Activated T-cell treated with anti-CD3 and anti-CD28 coated beads, Interleukin-2, amount 50 U/mL, for 1 hour (primary cell): Measurements from ENCODE around the gene NUP62CL.
"Not testable (repeated sequence)": the region's sequence is repeated elsewhere in the genome, so short reads cannot be mapped to it uniquely, and the experiment has no call there.

ENCODE experiments used
- DNase-seq: peaks from one replicate; pipeline ENCODE4 v3.0.0-alpha.2; 2020

NUP62CL gene

DNA sequence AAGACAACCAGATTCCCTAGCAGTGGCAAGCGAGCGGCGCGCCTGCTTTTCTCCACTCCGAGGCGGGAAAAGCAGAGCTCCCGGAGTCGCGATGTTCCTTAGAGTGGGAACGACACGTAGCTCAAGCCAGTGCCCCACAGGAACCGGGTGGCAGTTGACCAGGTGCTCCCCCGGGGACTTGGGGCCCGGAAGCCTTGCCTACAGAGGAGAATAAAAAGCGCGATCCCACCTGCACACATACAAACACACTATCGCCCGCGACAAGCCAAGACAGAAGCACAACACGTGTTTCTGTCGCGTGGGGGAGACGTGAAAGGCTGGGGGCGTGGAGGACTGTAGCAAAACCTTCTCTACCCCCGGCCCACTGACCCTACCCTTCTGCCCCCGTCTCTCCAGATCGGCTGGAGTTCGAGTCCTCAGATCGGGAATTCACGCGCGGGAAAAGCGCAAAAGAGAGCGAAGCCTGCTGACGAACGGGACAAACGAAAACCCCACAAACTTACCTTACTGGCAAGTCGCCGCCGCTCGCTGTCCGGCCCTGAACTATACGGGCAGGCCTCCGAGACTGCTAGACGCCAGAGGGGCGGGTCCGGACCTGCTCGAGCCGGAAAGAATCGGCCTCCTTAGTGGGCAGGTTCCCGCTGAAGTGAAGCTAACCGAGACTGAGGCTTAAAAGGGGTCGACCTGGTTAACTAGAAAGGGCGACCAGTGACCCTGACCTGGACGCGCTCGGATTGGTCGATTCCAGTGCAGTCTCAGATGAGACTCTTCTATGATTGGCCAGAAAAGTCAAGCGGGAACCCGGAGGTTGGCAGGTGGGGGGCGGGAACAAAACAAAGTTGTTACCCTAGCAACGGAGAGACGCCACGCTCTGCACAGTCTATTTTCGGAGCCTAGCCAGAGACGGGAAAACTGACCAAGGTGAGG lies at the start of gene NUP62CL, which contains the start of gene DNAAF6:
Gene NUP62CL (minus strand): TSS at position 664 of the 927 bp plus-strand sequence. CDS start 31,287 bp downstream, outside the sequence.
Gene DNAAF6 (plus strand): TSS at position 842 of the 927 bp plus-strand sequence. CDS start 6,265 bp downstream, outside the sequence.
- DNase-seq: peak; percentile 65

- DNase-seq: no peak
Measured at GRCh38 chrX:107228486-107228819, 22.2 kb upstream of the NUP62CL start.

DNA sequence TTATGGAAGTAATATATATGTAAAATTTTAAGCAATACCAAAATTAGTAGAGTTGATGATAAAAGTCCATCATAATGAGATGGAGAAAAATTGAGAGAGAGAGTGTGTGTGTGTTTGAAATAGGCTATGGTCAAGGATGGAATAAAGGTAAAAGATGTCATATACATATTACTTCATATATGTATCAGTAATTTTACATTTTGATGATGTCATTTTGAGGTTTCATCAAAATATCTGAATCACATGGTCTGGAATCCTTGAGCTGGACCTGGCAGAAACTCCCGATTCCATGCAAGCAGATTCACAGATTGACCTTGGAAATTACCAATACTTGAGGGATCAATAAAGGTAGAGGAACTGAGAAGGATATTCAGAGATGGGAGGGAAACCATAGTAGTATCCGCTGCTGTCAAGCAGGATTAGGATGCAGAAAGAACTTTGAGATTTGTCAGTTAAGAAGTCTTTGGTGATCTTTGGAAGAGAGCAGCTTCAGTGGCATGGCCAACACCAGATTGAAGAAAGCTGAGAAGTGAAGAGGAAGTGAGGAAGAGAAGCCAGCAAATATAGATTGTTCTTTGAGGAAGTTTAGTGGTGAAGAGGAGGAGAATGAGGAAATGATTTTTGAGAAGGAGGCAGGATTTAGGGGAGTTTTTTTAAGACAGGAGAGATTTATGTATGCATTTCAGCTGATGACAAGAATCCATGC lies 21.7 kb upstream of the NUP62CL start:
- no peak for DNase-seq

DNA sequence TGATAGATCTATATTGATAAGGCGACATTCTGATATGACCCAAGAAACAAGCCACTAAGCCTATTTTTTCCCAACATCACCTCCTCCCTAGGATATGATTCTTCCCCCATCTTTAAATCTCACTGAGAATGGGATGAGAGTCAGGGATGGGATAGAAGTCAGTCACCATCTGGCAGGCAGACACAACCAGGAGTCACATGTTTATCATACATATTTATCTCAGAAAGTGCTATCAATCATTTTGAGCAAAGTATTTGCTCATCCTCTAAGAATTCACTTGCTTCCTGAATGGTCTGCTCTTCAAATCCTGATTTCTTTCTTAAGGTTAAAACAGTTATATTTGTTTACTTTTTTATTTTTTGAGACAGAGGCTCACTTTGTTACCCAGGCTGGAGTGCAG lies 20.5 kb upstream of the NUP62CL start:
- no peak for DNase-seq

DNA sequence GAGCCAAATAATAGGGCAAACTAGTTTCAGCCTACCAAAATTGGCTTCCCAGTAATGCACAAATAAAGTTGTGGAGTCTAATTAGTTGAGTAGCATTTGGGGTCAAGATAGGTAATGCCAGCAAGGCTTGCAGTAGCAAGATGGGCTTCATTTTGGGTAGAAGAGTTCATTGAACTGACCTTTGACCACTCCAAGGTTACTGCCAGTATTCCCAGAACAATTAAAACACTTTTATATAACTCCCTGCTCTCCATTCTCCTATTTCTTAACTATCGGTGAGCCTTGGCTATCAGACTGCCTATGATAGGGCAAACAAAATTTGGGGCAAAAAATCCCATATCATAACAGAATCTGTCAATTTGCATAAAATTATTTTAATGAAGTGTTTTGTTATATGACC lies 7.2 kb upstream of the NUP62CL start:
- DNase-seq: no peak

- DNase-seq: no peak
Measured at GRCh38 chrX:107207943-107208342, 1.7 kb upstream of the NUP62CL start.

- no peak for DNase-seq
Measured at GRCh38 chrX:107207089-107207488, 856 bp upstream of the NUP62CL start.

GRCh38 chrX:107206697-107207065 lies 448 bp upstream of the NUP62CL start:
- no peak for DNase-seq

- DNase-seq: no peak
Measured at GRCh38 chrX:107204068-107204605, 2.1 kb downstream of the NUP62CL start.

DNA sequence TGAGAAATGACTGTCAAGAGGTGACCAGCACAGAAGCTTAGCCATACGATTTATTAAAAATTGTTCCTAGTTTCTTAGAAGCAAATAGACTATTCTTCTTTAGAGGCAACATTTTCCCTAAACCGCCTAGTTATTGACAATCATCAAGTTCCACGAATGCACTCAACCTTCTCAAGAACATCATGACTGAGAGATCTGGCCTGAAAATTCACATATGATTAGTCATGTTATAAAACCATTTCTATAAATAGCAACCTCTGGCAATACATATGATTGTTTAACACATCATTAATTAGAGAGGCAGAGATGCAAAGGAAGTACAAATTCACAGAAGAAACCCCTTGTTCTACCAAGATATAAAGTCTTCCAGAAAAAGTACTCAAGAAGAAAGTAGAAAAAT lies 6.7 kb downstream of the NUP62CL start:
- DNase-seq: no peak

- not testable (repeated sequence) for DNase-seq
Measured at GRCh38 chrX:107198074-107198473, 8.2 kb downstream of the NUP62CL start.

DNA sequence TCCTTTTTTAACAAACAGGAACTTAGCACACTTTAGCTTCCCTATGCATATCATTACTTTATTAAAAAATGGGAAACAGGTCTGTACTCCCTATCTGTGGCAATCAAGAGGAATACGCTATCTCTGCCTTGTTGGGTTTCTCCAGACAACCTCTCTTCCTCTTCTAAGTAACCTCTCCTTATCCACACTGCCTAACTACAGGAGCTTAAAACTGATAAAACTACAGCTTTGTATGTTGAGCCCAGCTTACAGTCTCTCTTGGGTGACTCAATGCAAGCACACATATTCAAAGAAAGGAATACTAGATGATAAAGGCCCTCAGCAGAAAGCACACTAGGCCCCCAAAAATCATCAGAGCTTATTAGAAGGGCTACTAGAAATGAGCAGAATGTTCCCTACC lies 8.9 kb downstream of the NUP62CL start:
- DNase-seq: no peak

- no peak for DNase-seq
Measured at GRCh38 chrX:107171369-107172102, 34.7 kb downstream of the NUP62CL start.

- DNase-seq: no peak
Measured at GRCh38 chrX:107168712-107169111, 37.5 kb downstream of the NUP62CL start.

DNA sequence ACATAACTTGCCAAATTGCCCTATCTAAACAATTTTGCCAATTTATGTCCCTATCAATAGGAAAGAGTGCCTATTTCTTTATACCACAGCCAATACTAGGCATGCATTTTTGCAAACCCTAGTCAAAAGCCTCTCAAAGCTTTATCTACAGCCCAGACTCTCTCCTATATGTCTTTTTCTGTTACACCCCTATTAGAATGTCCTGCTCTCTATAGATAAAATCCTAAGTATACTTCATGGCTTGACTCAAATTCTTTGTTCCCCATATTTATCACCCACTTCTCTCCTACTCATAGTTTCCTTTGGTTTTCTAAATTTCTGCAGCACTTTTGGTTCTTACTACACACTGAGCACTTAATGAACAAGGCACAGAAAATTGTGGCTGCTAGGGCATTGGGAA lies 38.0 kb downstream of the NUP62CL start:
- no peak for DNase-seq

DNA sequence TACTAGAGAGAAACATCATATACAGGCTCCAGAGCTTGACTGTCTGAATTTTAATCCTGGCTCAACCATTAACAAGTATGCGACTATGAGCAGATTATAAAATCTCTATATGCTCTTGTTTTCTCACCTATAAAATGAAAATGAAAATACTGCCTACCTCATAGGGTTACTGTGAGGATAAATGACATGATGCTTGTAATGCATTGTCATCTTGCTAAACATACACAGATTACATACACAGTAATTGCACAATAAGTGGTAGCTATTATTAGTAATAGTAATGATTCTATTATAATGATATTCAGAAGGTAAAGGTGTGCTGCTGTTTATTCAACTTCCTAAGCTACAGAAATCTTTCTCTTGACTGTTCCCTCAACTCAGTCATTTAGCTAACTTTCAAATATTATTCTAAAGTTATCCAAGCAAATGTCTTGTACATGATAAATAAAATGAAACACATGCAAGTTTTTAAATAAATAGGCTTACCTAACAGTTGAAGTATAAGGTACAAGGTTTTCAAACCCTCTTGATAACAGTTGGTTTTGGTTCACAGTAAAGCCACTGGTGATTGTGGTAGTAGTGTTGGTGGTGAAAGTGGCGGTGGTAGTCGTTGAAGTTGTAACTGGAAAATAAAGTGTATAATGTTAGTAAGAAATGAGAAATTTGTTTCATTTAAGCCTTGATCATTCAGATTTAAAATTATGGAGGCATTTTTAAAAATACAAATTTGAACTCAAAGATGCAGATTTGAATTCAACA lies 38.9 kb downstream of the NUP62CL start:
- DNase-seq: no peak

DNA sequence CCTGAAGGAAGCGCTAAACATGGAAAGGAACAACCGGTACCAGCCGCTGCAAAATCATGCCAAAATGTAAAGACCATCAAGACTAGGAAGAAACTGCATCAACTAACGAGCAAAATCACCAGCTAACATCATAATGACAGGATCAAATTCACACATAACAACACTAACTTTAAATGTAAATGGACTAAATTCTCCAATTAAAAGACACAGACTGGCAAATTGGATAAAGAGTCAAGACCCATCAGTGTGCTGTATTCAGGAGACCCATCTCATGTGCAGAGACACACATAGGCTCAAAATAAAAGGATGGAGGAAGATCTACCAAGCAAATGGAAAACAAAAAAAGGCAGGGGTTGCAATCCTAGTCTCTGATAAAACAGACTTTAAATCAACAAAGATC lies 48.6 kb downstream of the NUP62CL start:
- DNase-seq: not testable (repeated sequence)

DNA sequence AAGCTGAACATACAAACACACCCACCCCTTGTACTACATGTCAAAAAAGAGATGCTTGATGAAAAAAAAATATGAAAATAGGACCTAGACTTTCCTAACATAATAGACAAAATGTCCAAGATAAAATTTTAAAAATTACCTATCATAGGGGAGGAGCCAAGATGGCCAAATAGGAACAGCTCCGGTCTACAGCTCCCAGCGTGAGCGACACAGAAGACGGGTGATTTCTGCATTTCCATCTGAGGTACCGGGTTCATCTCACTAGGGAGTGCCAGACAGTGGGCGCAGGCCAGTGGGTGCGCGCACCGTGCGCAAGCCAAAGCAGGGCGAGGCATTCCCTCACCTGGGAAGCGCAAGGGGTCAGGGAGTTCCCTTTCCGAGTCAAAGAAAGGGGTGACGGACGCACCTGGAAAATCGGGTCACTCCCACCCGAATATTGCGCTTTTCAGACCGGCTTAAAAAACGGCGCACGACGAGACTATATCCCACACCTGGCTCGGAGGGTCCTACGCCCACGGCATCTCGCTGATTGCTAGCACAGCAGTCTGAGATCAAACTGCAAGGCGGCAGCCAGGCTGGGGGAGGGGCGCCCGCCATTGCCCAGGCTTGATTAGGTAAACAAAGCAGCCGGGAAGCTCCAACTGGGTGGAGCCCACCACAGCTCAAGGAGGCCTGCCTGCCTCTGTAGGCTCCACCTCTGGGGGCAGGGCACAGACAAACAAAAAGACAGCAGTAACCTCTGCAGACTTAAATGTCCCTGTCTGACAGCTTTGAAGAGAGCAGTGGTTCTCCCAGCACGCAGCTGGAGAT lies 50.4 kb downstream of the NUP62CL start:
- DNase-seq: not testable (repeated sequence)

DNA sequence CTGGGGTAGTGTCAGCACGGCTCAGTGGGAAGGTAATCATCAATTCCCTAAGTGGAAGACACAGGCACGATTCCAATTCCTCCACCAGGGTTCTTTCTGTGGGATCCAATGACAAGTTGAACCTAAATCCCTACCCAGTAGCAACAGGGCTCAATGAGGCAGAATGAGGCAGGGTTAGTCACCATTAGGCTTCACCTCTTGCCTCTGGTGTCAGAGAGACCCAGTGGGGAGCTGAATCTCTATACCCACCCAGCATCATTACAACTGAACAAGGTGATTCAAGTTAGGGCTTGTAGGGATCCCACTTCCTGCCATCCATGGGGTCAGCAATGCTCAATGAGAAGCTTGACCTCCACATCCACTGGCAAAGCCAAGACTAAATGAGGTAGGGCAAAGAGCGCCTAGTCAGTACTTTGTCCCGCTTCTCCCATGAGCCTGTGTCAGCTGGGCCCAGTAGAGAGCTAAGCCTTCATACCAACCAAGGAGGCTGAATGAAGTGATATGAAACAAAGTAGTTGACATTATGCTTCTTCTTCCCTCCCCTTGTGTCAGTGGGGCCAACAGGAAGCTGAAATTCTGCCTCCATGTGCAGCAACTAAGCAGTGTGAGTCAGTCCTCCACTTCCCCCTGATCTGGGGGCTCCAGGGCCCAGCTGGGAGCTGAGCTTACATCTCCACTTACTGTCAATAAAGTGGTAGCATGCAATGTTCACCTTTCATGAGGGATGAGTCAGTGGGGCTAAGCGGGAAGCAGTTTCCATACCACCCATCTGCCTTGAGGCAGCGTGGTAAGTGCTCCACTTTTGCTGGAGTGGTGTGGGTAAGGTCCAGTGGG lies 51.2 kb downstream of the NUP62CL start:
- DNase-seq: no peak

- no peak for DNase-seq
Measured at GRCh38 chrX:107153005-107153404, 53.2 kb downstream of the NUP62CL start.
